GM19438 (cell line): Measurements from ENCODE around the gene MRPL58.
"Not testable (repeated sequence)": the region's sequence is repeated elsewhere in the genome, so short reads cannot be mapped to it uniquely, and the experiment has no call there.

ENCODE experiments used
- ATAC-seq: cut with Tn5 transposase; IDR thresholded peaks from one replicate; pipeline ENCODE4 v1.9.1; 2021; ENCODE audit warnings: low read depth; ENCODE audit not compliant: unreplicated experiment

The MRPL58 gene

DNA sequence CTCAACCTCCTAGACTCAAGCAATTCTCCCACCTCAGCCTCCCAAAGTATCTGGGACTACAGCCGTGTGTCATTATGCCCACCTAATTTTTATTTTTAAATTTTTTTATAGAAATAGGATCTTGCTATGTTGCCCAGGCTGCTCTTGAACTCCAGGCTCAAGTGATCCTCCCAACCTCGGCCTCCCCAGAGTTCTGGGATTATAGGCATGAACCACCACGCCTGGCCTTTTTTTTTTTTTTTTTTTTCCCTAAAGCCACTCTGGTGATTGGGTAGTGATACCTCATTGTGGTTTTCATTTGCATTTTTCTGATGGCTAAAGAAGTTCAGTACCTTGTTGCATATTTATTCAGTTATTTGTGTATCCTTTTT lies 26.3 kb upstream of the MRPL58 start:
- no peak for ATAC-seq

DNA sequence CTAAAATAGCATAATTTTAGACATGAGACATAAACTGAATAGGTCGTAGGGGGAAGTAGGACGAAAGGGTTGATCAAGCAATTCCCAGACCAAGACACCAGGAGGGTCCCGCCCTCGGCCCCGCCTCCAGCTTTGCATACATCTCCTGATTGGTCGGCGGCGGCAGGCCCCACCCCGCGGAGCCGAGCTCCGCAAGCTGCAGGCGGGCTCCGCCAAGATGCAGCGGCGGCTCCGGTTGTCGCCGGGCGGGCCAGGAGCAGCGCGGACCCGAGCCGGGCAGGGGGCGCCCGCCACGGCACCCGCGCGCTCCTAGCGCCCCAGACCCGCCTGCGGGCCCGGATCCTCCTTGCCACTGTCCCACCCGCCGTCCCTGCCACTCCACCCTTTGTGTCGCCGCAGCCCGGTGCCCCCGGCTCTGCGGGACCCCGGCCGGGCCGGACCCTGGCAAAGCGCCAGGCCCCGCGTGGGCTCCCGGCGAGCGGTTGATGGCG lies 25.0 kb upstream of the MRPL58 start, which contains the start of gene CDR2L:
Gene CDR2L, plus strand, starts transcription at position 215 of the 491 bp plus-strand sequence. CDS start 412 bp downstream, outside the sequence.
- peak; percentile 94 for ATAC-seq

DNA sequence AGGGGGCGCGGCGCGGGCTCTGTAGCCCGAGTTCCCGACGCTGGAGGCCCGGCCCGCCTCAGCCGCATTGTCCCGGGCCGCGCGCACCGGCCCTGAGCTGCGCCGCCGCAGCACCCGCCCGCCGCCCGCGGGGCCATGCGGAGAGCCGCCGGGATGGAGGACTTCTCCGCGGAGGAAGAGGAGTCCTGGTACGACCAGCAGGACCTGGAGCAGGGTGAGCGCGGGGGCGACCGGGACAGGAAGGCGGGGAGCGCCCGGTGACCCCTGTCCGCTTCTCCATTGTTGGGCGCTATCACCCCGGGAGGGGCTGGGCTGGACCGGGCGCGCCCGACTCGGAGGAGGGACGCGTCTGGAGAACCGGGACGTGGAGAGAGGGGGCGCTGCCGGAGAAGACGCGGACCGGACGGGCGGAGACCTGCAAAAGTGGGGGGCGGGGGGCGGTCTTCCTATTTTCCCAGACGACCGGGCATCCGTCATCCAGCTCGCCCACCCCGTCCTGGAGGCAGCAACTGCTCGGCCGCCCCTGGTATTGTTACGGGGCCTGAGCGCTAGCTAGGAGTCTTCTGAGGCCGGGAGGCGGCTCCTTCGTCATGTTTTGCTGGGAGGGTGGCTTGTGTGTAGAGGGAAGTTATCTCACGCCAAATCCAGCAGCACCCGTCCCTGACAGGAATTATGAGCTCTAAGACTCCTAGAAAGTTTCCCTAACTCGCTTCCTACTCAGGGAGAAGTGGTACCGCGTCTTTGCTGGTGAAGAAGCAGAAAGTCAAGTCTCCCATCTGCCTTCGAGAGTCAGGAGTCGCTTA lies 24.4 kb upstream of the MRPL58 start:
- peak; percentile 43 for ATAC-seq

DNA sequence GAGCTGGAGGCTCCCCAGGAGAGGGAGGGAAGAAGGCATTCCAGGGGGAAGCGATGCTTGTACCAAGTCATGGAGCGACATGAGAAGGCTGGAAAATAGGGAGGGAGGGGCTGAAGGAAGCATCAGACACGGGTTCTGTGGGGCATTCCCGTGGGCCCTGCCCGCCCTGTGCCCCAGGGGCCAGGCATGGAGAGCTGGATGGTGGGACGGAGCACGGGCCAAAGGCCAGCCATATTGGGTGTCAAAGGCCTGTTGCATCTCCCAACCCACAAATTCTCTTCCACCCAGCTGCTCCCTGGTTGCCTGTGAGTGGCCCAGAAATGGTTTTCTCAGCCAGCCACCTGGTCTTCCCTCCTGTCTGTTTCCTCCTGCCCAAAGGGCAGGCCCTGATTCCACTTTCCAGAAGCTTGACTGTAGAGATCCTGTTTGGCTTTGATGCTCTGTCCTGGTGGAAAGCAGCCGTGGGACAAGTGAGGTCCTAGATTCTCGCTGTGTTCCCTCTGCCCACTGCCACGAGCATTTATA lies 21.8 kb upstream of the MRPL58 start:
- ATAC-seq = no peak

DNA sequence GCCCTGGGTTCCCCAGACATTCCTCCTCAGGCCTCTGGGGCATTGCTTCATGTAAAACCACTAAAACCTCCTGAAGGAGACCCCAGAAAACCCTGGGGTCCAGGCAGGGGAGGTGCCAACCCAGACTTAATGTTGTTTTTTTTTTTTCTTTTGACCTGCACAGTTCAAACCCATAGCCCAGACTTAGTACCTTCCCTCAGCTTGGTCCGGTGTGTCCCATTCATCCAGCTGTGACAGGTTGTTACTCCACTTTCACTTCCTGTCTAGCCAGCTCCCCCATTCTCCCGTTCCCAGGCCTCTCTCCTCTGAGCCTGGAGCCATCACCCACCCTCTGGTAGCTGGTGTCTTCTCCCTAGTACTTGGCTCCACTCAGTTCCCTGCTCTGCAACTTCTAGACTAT lies 20.2 kb upstream of the MRPL58 start:
- no peak for ATAC-seq

DNA sequence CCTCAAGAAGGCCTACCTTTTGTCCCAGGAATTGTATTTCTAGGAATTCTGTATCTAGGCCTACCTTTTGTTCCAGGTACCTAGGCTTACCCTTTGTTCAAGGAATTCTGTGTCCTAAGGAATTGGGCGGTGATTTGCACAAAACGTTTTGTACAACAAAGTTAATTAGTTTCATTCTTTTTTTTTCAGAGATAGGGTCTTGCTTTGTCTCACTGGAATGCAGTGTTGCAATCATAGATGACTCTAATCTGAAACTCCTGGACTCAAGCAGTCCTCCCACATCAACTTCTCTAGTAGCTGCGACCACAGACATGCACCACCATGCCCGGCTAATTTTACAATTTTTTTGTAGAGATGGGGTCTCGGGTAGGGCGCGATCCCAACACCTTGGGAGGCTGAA lies 18.0 kb upstream of the MRPL58 start:
- ATAC-seq = no peak

DNA sequence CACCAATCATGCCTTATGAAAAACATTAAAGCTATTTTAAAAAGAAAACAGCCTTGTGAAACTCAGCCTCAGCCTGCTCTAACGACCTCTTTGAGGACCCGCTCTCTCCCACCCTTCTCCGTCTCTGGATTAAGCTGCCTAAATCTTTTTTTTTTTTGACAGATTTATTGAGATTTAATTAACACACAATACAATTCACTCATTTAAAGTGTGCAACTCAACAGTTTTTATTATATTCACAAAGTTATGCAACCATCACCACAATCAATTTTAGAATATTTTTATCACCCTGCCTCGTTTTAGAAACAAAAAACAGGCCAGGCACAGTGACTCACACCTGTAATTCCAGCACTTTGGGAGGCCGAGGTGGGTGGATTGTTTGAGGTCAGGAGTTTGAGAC lies 16.6 kb upstream of the MRPL58 start:
- ATAC-seq = no peak

DNA sequence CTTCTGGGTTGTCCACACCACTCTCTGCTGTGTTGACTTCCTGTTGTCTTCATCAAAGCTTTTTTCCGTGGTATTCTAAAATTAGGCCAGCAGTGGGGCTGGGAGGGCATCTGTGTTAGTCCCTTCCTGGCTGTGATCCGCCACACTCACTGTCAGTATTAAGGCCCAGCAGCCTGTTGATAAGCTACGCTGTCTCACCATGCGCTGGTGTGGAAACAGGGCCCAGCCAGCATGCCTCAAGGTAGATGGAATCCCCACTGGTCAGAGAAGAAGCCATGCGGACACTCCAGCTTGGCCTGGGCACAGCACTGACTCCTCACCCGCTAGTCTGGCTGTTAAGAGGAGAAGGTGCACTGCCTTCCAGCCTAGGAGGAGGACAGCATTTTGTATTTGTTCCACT lies 13.7 kb upstream of the MRPL58 start:
- ATAC-seq = no peak

DNA sequence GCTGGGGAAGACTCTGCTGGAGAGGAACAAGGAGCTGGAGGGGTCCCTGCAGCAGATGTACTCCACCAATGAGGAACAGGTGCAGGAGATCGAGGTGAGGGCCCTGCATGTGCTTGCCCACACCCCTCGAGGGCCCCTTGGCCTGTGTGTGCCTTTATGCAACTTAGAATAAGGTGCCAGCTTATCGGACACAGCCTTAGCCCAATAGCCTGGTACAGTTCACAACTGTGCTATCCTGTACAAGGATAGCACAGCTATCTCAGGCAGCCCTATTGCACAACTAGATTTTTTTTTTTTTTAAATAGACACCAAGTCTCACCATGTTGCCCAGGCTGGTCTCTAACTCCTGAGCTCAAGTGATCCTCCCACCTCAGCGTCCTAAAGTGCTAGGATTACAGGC lies 12.9 kb upstream of the MRPL58 start:
- no peak for ATAC-seq

DNA sequence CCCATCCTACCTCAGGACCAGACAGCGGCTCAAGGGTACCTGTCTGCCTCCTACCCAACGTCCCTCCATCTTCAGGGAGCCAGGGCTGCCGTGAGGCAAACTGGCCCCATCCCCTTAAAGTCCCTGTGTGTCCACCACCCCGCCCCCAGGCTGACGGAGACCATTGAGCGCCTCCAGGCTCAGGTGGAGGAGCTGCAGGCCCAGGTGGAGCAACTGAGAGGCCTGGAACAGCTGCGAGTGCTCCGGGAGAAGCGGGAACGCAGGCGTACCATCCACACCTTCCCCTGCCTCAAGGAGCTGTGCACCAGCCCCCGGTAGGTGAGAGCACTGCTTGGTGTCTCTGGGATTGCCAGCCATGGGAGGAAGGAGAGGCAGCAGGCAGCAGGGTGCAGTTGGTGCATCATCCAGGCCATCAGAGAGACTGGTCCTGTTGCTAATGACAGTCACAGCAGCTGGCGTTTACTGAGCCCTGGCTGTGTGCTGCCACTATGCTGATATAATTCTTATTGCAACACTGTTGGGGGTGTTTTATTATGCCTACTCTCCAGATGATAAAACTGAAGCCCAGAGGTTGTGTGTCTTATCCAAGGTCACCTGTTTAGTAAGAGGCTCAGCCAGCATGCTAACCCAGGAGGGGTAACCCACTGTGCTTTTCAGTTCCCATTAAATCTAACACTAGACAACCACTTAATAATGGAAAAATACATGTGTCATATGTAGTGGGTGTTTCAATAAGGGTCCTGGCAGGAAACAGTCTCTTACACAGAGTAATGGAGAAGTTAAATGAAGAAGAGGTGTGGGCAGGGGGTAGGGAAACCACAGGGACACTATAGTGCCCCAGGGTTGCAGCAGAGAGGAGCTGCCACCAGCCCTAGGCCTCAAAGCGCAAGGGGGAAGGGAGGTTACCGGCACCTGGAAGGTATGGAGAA lies 10.3 kb upstream of the MRPL58 start:
- no peak for ATAC-seq

DNA sequence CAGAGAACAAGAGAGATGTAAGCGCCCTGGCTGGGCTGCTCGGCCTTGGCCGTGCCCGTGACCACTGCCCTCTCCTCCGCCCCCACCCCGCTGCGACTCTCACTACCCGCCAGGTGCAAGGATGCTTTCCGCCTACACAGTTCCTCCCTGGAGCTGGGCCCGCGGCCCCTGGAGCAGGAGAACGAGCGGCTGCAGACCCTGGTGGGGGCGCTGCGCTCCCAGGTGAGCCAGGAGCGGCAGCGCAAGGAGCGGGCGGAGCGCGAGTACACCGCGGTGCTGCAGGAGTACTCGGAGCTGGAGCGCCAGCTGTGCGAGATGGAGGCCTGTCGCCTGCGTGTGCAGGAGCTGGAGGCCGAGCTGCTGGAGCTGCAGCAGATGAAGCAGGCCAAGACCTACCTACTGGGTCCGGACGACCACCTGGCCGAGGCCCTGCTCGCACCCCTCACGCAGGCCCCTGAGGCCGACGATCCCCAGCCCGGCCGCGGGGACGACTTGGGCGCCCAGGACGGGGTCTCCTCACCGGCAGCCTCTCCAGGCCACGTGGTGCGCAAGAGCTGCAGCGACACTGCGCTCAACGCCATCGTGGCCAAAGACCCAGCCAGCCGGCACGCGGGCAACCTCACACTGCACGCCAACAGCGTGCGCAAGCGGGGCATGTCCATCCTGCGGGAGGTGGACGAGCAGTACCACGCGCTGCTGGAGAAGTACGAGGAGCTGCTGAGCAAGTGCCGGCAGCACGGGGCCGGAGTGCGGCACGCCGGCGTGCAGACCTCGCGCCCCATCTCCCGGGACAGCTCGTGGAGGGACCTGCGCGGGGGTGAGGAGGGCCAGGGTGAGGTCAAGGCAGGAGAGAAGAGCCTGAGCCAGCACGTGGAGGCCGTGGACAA lies 9.2 kb upstream of the MRPL58 start:
- no peak for ATAC-seq

DNA sequence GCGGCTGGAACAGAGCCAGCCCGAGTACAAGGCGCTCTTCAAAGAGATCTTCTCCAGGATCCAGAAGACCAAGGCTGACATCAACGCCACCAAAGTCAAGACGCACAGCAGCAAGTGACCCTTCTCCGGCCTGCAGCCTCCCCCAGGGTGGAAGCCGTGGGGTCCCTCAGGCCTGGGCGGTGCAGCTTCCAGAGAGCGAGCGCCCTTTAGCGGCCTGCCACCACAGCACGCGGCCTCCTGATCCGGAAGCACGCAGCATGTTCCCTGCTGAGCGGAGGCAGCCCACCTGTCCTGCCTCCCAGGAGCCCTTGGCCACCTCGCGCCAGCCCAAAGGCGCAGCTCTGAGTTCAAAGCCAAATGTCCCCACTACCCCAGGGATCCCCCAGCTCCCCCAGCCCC lies 8.5 kb upstream of the MRPL58 start:
- no peak for ATAC-seq

DNA sequence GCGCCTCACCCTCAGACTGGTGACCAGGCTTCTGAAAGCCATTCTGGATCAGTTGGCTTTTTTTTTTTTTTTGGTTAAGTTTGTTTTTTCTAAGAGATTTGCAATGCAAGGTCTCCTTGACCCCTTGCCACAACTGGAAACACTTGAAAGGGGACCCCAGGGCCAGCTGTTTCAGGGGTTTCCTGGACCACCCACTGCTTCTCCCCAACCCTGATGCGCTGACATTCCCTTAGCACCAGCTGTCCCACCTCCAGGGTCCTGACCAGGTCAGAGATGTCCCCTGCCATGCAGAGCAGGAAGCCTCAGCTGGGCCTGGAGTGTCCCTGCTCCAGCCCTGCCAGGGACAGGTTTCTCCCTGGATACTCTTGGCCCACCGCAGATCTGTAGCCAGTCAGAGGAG lies 8.1 kb upstream of the MRPL58 start:
- no peak for ATAC-seq

DNA sequence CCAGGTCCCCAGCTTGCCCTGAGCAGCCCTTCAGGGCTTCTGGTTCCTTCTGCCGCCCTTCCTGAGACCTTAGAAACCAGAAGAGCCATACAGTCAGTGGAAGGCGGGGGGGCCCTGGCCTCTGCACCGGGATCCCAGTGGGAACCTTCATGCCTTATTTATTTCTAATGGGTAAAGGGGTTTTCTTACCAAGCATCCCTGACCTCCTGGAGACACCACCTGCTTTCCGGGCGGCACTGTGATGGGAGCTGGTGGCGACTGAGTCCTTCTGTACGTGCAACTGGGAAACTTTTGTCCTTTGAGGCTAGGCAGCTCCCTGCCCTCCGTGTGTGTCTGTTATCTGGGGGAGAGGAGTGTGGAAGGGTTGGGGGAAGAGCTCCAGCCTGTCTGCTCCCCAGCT lies 7.2 kb upstream of the MRPL58 start:
- ATAC-seq = no peak

DNA sequence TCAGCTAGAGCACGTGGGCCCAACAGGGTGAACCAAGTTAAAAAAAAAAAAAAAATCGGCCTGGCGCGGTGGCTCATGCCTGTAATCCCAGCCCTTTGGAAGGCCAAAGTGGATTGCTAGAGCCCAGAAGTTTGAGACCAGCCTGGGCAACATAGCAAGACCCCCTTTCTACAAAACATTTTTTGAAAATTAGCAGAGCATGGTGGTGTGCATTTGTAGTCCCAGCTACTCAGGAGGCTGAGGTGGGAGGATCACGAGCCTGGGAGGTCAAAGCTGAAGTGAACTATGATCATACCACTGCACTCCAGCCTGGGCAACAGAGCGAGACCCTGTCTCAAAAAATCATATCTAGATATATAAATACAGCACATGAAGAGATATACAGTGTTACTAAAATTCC lies 6.4 kb upstream of the MRPL58 start:
- not testable (repeated sequence) for ATAC-seq

DNA sequence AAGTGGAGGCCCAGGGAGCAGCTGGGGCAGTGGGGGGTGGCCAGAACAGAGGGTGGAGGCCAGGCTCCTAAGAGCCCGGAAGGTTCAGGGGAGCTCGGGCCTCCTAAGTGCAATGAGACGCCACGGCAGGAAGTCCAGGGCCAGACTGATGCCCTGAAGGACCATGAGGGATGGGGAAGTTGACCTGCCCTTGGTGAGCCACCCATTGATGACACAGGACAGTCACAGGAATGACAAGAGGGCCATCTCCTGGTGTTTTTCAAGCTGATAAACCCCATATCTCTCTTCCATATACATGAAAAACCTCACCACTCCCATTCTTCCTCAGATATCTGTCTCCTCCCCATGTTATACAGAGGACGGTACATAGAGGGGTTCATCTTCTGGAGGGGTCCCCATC lies 5.8 kb upstream of the MRPL58 start:
- ATAC-seq = no peak

DNA sequence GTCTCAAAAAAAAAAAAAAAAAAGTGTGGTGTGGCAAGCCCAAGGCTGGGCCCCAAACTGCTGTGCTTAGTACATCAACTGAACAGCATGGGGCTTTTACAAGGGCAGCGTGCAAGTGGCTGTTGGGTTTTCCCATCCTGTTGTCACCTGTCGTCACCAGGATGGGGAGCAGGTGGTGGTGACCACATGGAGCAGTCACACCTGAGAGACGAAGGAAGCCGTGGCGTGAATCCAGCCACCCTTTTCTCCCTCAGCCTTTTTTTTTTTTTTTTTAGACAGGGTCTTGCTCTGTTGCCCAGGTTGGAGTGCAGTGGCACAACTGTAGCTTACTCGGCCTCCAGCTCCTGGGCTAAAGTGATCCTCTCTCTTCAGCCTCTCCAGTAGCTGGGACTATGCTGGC lies 4.1 kb upstream of the MRPL58 start:
- ATAC-seq = no peak

DNA sequence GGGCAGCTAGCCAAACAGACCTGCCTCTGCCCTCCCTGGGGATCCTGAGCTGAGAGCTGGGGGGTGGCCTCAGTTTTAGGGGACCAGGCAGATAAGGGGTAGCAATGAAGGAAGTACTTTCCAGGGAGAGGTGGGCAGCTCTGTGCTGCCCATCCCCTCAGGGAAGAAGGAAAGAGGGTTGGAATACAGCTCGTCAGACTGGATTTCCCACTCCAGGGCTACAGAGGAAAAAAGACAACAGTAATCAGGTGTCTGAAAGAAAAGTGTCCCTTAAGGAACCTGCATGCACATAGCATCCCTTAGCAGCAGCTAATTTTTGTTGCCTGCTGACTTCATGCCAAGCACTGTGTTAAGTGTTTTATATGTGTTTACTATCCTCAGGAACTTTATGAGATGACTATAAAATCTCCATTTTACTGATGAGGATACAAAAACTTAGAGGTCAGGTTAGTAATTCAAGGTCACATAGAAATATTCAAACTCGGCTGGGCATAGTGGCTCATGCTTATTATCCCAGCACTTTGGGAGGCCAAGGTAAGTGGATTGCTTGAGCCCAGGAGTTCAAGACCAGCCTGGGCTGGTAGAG lies 3.2 kb upstream of the MRPL58 start:
- ATAC-seq = no peak

DNA sequence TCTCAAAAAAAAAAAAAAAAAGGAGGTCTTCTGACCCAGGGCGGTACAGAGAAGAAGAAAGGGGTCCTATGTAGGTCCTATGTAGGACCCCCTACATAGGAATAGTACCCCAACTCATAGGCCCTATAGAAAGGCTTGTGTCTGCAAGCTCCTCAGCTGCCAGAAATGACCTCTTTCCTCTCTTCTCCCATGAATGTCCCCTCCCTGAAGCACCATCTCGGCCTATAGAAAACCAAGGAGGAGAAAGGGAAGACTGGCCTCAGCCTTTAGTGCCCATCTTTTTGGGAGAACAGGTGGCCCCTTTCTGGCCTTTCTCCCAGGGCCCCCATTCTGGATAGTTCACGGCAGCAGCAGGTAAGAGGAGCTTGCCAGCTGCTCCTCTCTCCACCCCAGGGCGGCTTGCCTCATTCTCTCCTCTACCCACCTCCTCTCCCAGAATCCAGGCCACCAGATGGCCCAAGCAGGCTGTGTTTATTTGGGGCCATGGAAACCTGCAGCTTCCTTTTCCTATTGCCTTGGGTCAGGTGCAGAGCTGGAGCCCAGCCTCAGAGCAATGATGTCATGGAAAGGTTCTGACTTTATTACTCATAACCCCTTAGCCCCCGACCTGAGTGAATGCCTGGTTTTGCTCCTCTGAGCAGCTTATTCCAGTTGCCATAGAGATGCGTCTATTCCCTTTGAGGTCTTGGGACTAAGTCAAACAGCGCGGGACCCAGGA lies 1.6 kb upstream of the MRPL58 start:
- ATAC-seq = no peak
